ENCODE results near the gene PPIA.
A peak's percentile ranks its signal among the peaks of the same experiment; 100 is the strongest.

The PPIA gene

GRCh38 chr7:44811571-44811970 is 15.1 kb downstream of the PPIA start:
- H3K27ac ChIP-seq: no peak overlapping the region
- no peaks in the 10 kb centered on the region for H3K9me3 ChIP-seq
- H3K27me3 ChIP-seq: no peaks in the 10 kb centered on the region
- no peak for TF ChIP-seq CTCF (IDR thresholded peaks at IDR 0.05)
- no peak overlapping the region for H3K4me3 ChIP-seq (ENCODE audit: low read depth in 1 of 2, low read length in 1 of 2)
- no peaks in the 10 kb centered on the region for H3K36me3 ChIP-seq
- H3K4me1 ChIP-seq (ENCODE audit: control insufficient read depth in 1 of 2, insufficient read depth in 1 of 2, low read depth in 1 of 2, low read length in 1 of 2): no peaks in the 10 kb centered on the region

- Histone ChIP-seq H3K4me1 (ENCODE audit: control insufficient read depth in 1 of 2, insufficient read depth in 1 of 2, low read depth in 1 of 2, low read length in 1 of 2) (no peaks in the 10 kb centered on the region), H3K9me3 (no peaks in the 10 kb centered on the region), H3K4me3 (ENCODE audit: low read depth in 1 of 2, low read length in 1 of 2) (no peak overlapping the region), H3K36me3 (no peaks in the 10 kb centered on the region), H3K27ac (no peak overlapping the region), H3K27me3 (no peaks in the 10 kb centered on the region)
- no peak for TF ChIP-seq CTCF (IDR thresholded peaks at IDR 0.05)
Measured at GRCh38 chr7:44814919-44815318, 18.4 kb downstream of the PPIA start.

- Histone ChIP-seq H3K4me1 (ENCODE audit: control insufficient read depth in 1 of 2, insufficient read depth in 1 of 2, low read depth in 1 of 2, low read length in 1 of 2) (no peaks in the 10 kb centered on the region), H3K27ac (no peak overlapping the region), H3K36me3 (no peaks in the 10 kb centered on the region), H3K4me3 (ENCODE audit: low read depth in 1 of 2, low read length in 1 of 2) (no peak overlapping the region), H3K27me3 (no peaks in the 10 kb centered on the region), H3K9me3 (no peaks in the 10 kb centered on the region)
- no peak for TF ChIP-seq CTCF (IDR thresholded peaks at IDR 0.05)
Measured at GRCh38 chr7:44819292-44819691, 22.8 kb downstream of the PPIA start.

- peaks cover 34% of the 10 kb centered on the region for H3K36me3 ChIP-seq
- H3K4me1 ChIP-seq (ENCODE audit: control insufficient read depth in 1 of 2, insufficient read depth in 1 of 2, low read depth in 1 of 2, low read length in 1 of 2): peaks cover 0 to 5% of the 10 kb centered on the region in 2 experiments
- H3K4me3 ChIP-seq (ENCODE audit: low read depth in 1 of 2, low read length in 1 of 2): no peak overlapping the region
- TF ChIP-seq CTCF (IDR thresholded peaks at IDR 0.05): no peak
- no peaks in the 10 kb centered on the region for H3K27me3 ChIP-seq
- H3K9me3 ChIP-seq: no peaks in the 10 kb centered on the region
- no peak overlapping the region for H3K27ac ChIP-seq
Measured at GRCh38 chr7:44823255-44823781, 26.8 kb downstream of the PPIA start.

GRCh38 chr7:44824894-44825526 is 28.5 kb downstream of the PPIA start:
- Histone ChIP-seq H3K4me1 (ENCODE audit: control insufficient read depth in 1 of 2, insufficient read depth in 1 of 2, low read depth in 1 of 2, low read length in 1 of 2) (peaks cover 0 to 5% of the 10 kb centered on the region in 2 experiments), H3K36me3 (peaks cover 49% of the 10 kb centered on the region), H3K9me3 (no peaks in the 10 kb centered on the region), H3K27ac (peak overlapping the region; percentile 48), H3K27me3 (no peaks in the 10 kb centered on the region), H3K4me3 (ENCODE audit: low read depth in 1 of 2, low read length in 1 of 2) (no peak overlapping the region)
- TF ChIP-seq CTCF (IDR thresholded peaks at IDR 0.05): no peak
